Fibroblast of pulmonary artery (primary cell): ENCODE results near the gene GCHFR.

Experiments used
- DNase-seq: peaks from one replicate; pipeline ENCODE4 v3.0.0-alpha.2; 2010; ENCODE audit warnings: low read depth
- H3K4me3 ChIP-seq: replicated peaks from 2 replicates; pipeline ENCODE4 v1.5.1; 2011; ENCODE audit warnings: low read depth, mild to moderate bottlenecking, control low read depth, low read length, moderate library complexity
- TF ChIP-seq, protein P1 (sequence below): IDR thresholded peaks from 2 replicates; pipeline ENCODE4 v1.5.1; 2011; ENCODE audit warnings: mild to moderate bottlenecking, control low read depth, low read length, inconsistent platforms; ENCODE audit errors: missing control alignments

GCHFR gene

DNA sequence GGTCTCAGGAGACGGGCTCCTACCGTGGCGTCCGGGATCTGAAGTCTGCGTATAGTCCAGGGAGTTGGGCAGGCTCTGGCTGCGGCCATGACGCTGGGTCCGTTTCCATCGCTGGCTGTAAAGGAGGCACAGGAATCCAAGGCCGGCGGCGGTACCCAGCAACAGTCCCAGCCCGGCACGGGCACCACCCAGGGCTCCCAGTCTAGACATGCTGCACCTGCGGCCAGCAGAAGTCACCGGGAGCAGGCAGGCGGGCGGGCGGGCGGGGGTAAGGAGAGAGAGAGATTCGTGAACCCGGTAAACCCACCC, 9.3 kb upstream of the GCHFR start:
- TF ChIP-seq, protein P1, sequence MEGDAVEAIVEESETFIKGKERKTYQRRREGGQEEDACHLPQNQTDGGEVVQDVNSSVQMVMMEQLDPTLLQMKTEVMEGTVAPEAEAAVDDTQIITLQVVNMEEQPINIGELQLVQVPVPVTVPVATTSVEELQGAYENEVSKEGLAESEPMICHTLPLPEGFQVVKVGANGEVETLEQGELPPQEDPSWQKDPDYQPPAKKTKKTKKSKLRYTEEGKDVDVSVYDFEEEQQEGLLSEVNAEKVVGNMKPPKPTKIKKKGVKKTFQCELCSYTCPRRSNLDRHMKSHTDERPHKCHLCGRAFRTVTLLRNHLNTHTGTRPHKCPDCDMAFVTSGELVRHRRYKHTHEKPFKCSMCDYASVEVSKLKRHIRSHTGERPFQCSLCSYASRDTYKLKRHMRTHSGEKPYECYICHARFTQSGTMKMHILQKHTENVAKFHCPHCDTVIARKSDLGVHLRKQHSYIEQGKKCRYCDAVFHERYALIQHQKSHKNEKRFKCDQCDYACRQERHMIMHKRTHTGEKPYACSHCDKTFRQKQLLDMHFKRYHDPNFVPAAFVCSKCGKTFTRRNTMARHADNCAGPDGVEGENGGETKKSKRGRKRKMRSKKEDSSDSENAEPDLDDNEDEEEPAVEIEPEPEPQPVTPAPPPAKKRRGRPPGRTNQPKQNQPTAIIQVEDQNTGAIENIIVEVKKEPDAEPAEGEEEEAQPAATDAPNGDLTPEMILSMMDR: no peak
- no peak for DNase-seq
- peak overlapping the region; percentile 97 for H3K4me3 ChIP-seq

DNA sequence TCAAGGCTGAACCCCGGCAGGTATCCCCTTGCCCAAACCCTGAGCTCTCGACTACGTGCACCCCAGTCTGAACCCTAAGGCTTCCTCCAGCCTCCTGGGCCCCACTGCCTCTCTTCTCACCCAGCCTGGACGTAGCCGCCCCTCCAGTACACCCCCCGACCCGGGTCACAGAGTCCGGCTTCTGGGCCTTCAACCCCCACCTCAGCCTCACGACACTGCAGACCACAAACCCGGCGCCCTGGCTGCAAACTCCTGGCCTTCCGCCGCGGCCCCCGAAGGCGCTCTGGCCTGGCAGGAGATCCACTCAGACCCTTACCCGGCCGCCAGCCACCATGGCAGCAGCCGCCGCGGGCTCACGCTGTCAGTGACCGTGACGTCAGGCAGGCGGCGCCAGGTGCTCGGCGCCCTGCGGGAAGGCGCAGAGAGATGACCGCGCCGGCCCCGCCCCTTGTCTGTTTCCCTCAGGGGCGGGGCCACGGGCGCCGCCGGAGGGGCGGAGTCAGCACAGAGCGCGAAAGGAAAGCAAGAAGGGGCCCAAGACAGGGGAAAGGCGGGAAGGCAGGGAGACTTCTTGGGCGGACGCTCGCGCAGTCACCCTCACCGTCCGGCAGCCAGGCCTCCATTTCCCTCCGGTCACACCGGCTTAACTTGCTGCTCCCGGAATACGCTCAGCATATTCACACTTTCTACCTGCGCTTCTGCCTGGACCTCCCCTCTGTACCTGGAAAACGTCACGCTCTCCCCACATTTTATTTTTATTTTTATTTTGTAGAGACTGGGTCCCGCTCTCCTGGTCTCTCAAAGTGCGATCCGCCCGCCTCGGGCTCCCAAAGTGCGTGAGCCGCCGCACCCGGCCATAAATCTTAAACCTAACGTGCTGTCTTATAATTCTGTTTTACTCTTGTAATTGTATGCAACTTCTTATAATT, 8.7 kb upstream of the GCHFR start, which contains the start of gene RMDN3:
RMDN3 (minus strand) TSS at position 372 of the 929 bp plus-strand sequence. CDS start 471 bp downstream, outside the sequence.
- DNase-seq: peak; percentile 92
- TF ChIP-seq, protein P1: no peak
- H3K4me3 ChIP-seq: peak within 1 kb of the TSS; percentile 97

DNA sequence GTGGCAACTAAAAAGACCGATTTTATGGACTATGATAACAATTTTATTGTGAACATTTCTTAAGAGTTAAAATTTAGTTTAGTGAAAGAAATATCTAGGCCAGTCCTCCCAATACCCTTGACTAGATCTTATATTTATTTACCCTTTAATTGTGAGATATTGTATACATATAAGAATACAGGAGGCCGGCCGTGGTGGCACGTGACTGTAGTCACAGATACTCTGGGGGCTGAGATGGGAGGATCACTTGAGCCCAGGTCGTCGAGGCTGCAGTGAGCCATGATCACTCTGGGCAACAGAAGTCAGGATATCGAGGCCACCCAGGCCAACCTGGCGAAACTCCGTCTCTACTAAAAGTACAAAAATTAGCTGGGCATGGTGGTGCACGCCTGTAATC, 8.1 kb upstream of the GCHFR start:
- TF ChIP-seq, protein P1: no peak
- no peak for DNase-seq

DNA sequence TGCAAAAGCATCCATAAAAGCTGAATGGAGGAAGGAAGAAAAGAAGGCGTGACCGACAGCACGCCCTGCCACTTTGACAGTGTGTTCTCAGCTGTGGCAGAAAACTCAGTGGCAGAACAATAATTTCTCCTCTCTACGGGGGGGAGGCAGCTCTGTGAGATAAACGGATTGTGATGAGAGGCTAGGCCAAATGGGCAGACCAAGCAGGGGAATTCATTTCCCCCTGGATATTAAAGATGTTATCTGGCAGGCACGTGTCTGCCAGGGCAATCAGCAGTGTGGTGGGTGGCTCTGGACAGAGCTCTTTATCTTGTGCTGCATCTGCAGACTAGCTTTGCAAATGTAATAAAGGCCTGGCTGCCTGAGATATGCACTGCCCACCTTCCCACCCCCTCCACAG, 6.9 kb upstream of the GCHFR start:
- no peak for DNase-seq
- no peak overlapping the region for H3K4me3 ChIP-seq
- TF ChIP-seq, protein P1: no peak

More for the DNA sequence above, 8.1 kb upstream of the GCHFR start:
- H3K4me3 ChIP-seq: peak overlapping the region; percentile 97

DNA sequence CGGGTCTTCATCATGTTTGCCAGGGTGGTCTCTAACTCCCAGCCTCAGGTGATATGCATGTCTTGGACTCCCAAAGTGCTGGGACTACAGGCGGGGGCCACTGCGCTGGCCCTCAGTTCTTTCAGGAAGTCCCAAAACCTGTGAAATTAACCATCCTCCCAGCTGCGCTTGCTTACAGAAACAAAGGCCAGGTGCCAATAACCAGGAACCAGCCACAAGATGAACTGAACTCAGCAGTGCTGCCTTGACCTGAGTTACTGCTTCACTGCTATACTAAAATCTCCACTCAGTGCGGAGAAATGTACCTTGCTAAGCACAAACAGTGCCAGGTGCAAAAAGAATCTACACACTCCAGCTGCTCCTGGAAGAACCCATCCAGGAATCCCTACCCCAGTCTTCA, 3.9 kb upstream of the GCHFR start:
- TF ChIP-seq, protein P1: no peak
- no peak for DNase-seq
- no peak overlapping the region for H3K4me3 ChIP-seq

DNA sequence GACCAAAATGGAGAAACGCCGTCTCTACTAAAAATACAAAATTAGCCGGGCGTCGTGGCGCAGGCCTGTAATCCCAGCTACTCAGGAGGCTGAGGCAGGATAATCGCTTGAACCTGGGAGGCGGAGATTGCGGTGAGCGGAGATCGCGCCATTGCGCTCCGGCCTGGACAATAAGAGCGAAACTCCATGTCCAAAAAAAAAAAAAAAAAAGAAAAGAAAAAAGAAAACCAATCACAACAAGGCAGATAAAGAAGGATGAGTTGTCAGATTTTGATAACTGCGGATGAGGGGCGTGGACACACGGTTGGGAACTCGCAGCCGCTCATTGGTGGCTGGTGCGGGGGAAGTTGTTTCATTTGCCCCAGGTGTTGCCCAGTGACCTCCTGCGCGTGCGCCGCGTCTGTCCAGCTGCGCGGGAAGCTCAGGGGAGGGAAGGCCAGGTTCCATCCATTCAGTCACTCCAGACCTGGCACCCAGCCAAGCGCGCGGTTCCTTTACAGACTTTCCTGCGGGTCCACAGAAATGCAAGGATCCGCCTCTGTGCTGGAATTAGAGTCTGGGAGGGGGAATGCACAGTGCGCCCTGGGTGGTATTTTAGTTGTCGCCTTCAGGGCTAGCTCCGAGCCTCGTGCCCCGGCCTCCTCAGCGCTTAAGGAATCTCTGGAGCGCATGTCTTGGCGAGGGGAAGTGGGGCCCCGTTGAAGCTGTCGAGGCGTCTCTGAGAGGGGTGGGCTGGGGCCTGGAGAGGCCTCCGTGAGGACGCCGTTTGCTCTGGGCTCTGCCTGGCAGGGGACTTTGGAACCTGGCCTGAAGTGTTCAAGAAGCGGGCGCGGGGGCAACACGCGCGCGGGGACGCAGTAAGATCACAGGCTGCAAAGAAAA, 708 bp upstream of the GCHFR start:
- DNase-seq: peak; percentile 50
- H3K4me3 ChIP-seq: peak overlapping the region; percentile 55
- TF ChIP-seq, protein P1: no peak
